ENCODE results near the gene SIGLEC12.

Gene SIGLEC12

GRCh38 chr19:51539821-51540366 lies 38.3 kb upstream of the SIGLEC12 start:
- no peak overlapping the region for H4K8ac ChIP-seq (ENCODE audit: low read length)
- 76% methylated on average over 4 of the region's 4 CpGs for WGBS
- no peak overlapping the region for H2BK5ac ChIP-seq (ENCODE audit: low read depth, low read length, poor library complexity, severe bottlenecking)
- no peak overlapping the region for H3K14ac ChIP-seq (ENCODE audit: low read length in 2 of 2)
- no peaks in the 10 kb centered on the region for H3K36me3 ChIP-seq (ENCODE audit: control insufficient read depth in 1 of 2, insufficient read depth in 2 of 2, low read depth in 1 of 2, low read length in 2 of 2)
- H3K4me3 ChIP-seq (ENCODE audit: insufficient read depth in 1 of 2, low read depth in 1 of 2, low read length in 2 of 2) = no peak overlapping the region
- H2BK12ac ChIP-seq (ENCODE audit: low read length in 2 of 2) = no peak overlapping the region
- H3K9ac ChIP-seq (ENCODE audit: low read length) = no peak overlapping the region
- no peak overlapping the region for H3K18ac ChIP-seq (ENCODE audit: low read depth in 1 of 2, low read length in 2 of 2)
- no peaks in the 10 kb centered on the region for H3K4me1 ChIP-seq (ENCODE audit: control insufficient read depth, insufficient read depth, low read depth, low read length)
- no peaks in the 10 kb centered on the region for H3K9me3 ChIP-seq (ENCODE audit: control insufficient read depth, low read length)
- no peak for DNase-seq
- no peak overlapping the region for H3K23ac ChIP-seq (ENCODE audit: low read length in 2 of 2)
- peaks cover 0 to 37% of the 10 kb centered on the region in 2 experiments for H3K27me3 ChIP-seq (ENCODE audit: control insufficient read depth in 1 of 2, insufficient read depth in 1 of 2, low read length in 2 of 2)
- H3K4ac ChIP-seq (ENCODE audit: low read depth in 1 of 2, low read length in 2 of 2) = no peak overlapping the region
- H3K4me2 ChIP-seq (ENCODE audit: low read length, poor library complexity, severe bottlenecking) = no peak overlapping the region
- H4K91ac ChIP-seq (ENCODE audit: low read length) = no peak overlapping the region
- no peak overlapping the region for H2AFZ ChIP-seq (ENCODE audit: low read depth, low read length)
- H2AK5ac ChIP-seq (ENCODE audit: low read length, severe bottlenecking) = no peak overlapping the region
- no peak overlapping the region for H2BK15ac ChIP-seq (ENCODE audit: low read depth, poor library complexity, severe bottlenecking)
- H2BK120ac ChIP-seq (ENCODE audit: low read depth, low read length) = no peak overlapping the region
- H3K27ac ChIP-seq (ENCODE audit: low read length, poor library complexity, severe bottlenecking) = no peak overlapping the region
- no peaks in the 10 kb centered on the region for H3K79me1 ChIP-seq (replicated peaks; ENCODE audit: low read length, poor library complexity, severe bottlenecking)

- no peak overlapping the region for H3K27ac ChIP-seq (ENCODE audit: low read length, poor library complexity, severe bottlenecking)
- WGBS = no CpG with 5 or more reads among the region's 1 CpG
- no peak overlapping the region for H2BK15ac ChIP-seq (ENCODE audit: low read depth, poor library complexity, severe bottlenecking)
- H3K79me1 ChIP-seq (replicated peaks; ENCODE audit: low read length, poor library complexity, severe bottlenecking) = no peaks in the 10 kb centered on the region
- H2AK5ac ChIP-seq (ENCODE audit: low read length, severe bottlenecking) = no peak overlapping the region
- H3K9ac ChIP-seq (ENCODE audit: low read length) = no peak overlapping the region
- H3K18ac ChIP-seq (ENCODE audit: low read depth in 1 of 2, low read length in 2 of 2) = no peak overlapping the region
- H2BK5ac ChIP-seq (ENCODE audit: low read depth, low read length, poor library complexity, severe bottlenecking) = no peak overlapping the region
- no peak overlapping the region for H3K14ac ChIP-seq (ENCODE audit: low read length in 2 of 2)
- H3K36me3 ChIP-seq (ENCODE audit: control insufficient read depth in 1 of 2, insufficient read depth in 2 of 2, low read depth in 1 of 2, low read length in 2 of 2) = no peaks in the 10 kb centered on the region
- no peak overlapping the region for H2AFZ ChIP-seq (ENCODE audit: low read depth, low read length)
- H3K4me1 ChIP-seq (ENCODE audit: control insufficient read depth, insufficient read depth, low read depth, low read length) = no peaks in the 10 kb centered on the region
- no peak overlapping the region for H2BK12ac ChIP-seq (ENCODE audit: low read length in 2 of 2)
- peaks cover 0 to 36% of the 10 kb centered on the region in 2 experiments for H3K27me3 ChIP-seq (ENCODE audit: control insufficient read depth in 1 of 2, insufficient read depth in 1 of 2, low read length in 2 of 2)
- H3K4ac ChIP-seq (ENCODE audit: low read depth in 1 of 2, low read length in 2 of 2) = no peak overlapping the region
- H2BK120ac ChIP-seq (ENCODE audit: low read depth, low read length) = no peak overlapping the region
- H3K4me2 ChIP-seq (ENCODE audit: low read length, poor library complexity, severe bottlenecking) = no peak overlapping the region
- H3K4me3 ChIP-seq (ENCODE audit: insufficient read depth in 1 of 2, low read depth in 1 of 2, low read length in 2 of 2) = no peak overlapping the region
- no peak overlapping the region for H3K23ac ChIP-seq (ENCODE audit: low read length in 2 of 2)
- H4K91ac ChIP-seq (ENCODE audit: low read length) = no peak overlapping the region
- H3K9me3 ChIP-seq (ENCODE audit: control insufficient read depth, low read length) = no peaks in the 10 kb centered on the region
- DNase-seq = no peak
- no peak overlapping the region for H4K8ac ChIP-seq (ENCODE audit: low read length)
Measured at GRCh38 chr19:51535535-51535934, 33.9 kb upstream of the SIGLEC12 start.

DNA sequence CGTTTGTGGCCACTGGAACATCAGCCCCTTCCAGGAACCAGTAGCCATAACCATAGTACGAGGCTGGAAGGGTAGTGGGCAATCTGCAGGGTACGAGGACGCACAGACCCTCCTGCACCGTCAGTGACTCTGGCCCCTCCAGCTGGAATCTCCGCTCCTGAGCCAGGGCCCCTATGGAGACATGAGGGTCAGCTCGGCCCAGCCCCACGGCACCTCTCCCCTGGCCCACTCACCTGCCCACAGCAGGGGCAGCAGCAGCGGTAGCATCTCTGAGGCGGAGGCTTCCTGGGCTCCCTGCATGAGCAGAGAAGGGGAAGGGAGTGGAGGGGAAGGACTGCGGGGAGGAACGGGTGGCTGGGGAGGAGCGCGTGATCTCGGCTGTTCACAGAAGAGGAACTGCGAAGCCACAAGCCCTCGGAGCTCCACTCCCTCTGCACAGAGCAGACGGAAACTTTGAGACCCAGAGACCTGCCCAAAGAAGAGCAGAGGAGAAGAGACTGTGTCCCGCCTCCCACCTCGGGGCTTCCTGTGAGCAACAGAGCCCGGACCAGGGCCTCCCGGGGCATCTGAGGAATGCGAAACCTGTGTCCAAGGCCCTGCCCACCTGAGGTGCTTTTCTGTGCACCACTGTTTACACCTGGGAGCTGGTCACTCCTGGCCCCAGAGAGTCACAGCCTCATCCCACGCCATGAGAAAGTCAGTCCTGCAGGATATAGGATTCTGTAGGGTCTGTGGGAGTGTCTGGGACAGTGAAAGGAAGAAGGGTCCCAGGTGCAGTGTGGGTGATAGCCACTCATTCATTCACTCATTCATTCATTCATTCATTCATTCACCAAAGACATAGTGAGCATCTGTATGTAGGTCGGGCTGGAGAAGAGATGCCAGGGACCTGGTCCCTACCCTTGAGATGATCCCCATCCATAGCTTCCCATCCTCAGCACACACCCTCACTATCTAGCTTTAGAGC lies 30.0 kb upstream of the SIGLEC12 start, which contains the start of gene SIGLEC6:
Gene SIGLEC6, minus strand, starts transcription at position 322 of the 967 bp plus-strand sequence. Its CDS starts 22 bp downstream, at position 300.
- H3K27ac ChIP-seq (ENCODE audit: low read length, poor library complexity, severe bottlenecking) = no peak within 1 kb of the TSS

DNA sequence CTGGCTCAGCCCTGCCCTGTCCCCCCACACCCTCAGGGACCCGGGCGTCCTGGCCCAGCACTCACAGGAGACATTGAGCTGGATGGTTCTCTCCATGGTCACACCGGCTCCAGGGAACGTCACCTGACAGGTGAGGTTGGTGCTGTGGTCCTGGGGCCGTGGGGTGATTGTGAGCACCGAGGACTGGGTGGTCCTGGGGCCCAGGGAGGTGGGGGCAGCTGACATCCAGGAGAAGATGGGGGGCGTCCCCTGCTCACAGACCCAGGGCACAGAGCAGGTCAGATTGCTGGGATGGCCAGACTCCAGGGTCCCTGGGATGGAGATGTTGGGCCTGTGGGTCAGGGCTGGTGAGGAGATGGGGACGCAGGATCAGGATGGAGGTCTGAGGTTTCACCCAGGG lies 29.0 kb upstream of the SIGLEC12 start:
- Histone ChIP-seq H2BK12ac (ENCODE audit: low read length in 2 of 2) (no peak overlapping the region), H3K4me3 (ENCODE audit: insufficient read depth in 1 of 2, low read depth in 1 of 2, low read length in 2 of 2) (peak overlapping the region in 1 of 2 experiments; percentile 29)
- WGBS = 65% methylated on average over 7 of the region's 8 CpGs

More for the DNA sequence above, 30.0 kb upstream of the SIGLEC12 start, which contains the start of gene SIGLEC6:
- Histone ChIP-seq H2AK5ac (ENCODE audit: low read length, severe bottlenecking) (no peak within 1 kb of the TSS), H4K91ac (ENCODE audit: low read length) (no peak within 1 kb of the TSS), H2AFZ (ENCODE audit: low read depth, low read length) (no peak within 1 kb of the TSS), H3K79me1 (replicated peaks; ENCODE audit: low read length, poor library complexity, severe bottlenecking) (no peaks in the 10 kb centered on the region), H3K23ac (ENCODE audit: low read length in 2 of 2) (no peak within 1 kb of the TSS), H3K27me3 (ENCODE audit: control insufficient read depth in 1 of 2, insufficient read depth in 1 of 2, low read length in 2 of 2) (peaks cover 0 to 25% of the 10 kb centered on the region in 2 experiments), H2BK12ac (ENCODE audit: low read length in 2 of 2) (no peak within 1 kb of the TSS), H3K4me2 (ENCODE audit: low read length, poor library complexity, severe bottlenecking) (no peak within 1 kb of the TSS), H3K4me3 (ENCODE audit: insufficient read depth in 1 of 2, low read depth in 1 of 2, low read length in 2 of 2) (peak within 1 kb of the TSS in 1 of 2 experiments; percentile 29), H2BK120ac (ENCODE audit: low read depth, low read length) (no peak within 1 kb of the TSS), H2BK15ac (ENCODE audit: low read depth, poor library complexity, severe bottlenecking) (no peak within 1 kb of the TSS), H2BK5ac (ENCODE audit: low read depth, low read length, poor library complexity, severe bottlenecking) (no peak within 1 kb of the TSS), H3K4ac (ENCODE audit: low read depth in 1 of 2, low read length in 2 of 2) (no peak within 1 kb of the TSS), H3K18ac (ENCODE audit: low read depth in 1 of 2, low read length in 2 of 2) (no peak within 1 kb of the TSS), H3K9me3 (ENCODE audit: control insufficient read depth, low read length) (no peaks in the 10 kb centered on the region), H3K14ac (ENCODE audit: low read length in 2 of 2) (no peak within 1 kb of the TSS), H3K36me3 (ENCODE audit: control insufficient read depth in 1 of 2, insufficient read depth in 2 of 2, low read depth in 1 of 2, low read length in 2 of 2) (no peaks in the 10 kb centered on the region), H3K9ac (ENCODE audit: low read length) (no peak within 1 kb of the TSS), H3K4me1 (ENCODE audit: control insufficient read depth, insufficient read depth, low read depth, low read length) (no peaks in the 10 kb centered on the region), H4K8ac (ENCODE audit: low read length) (no peak within 1 kb of the TSS)
- DNase-seq = no peak
- 79% methylated on average over 21 of the region's 25 CpGs for WGBS

More for the DNA sequence above, 29.0 kb upstream of the SIGLEC12 start:
- Histone ChIP-seq H3K23ac (ENCODE audit: low read length in 2 of 2) (no peak overlapping the region), H3K27ac (ENCODE audit: low read length, poor library complexity, severe bottlenecking) (no peak overlapping the region), H3K27me3 (ENCODE audit: control insufficient read depth in 1 of 2, insufficient read depth in 1 of 2, low read length in 2 of 2) (peaks cover 0 to 25% of the 10 kb centered on the region in 2 experiments), H4K8ac (ENCODE audit: low read length) (no peak overlapping the region), H3K4me1 (ENCODE audit: control insufficient read depth, insufficient read depth, low read depth, low read length) (no peaks in the 10 kb centered on the region), H3K14ac (ENCODE audit: low read length in 2 of 2) (no peak overlapping the region), H2AFZ (ENCODE audit: low read depth, low read length) (no peak overlapping the region), H3K4ac (ENCODE audit: low read depth in 1 of 2, low read length in 2 of 2) (no peak overlapping the region), H3K9me3 (ENCODE audit: control insufficient read depth, low read length) (no peaks in the 10 kb centered on the region), H3K4me2 (ENCODE audit: low read length, poor library complexity, severe bottlenecking) (no peak overlapping the region), H2BK15ac (ENCODE audit: low read depth, poor library complexity, severe bottlenecking) (no peak overlapping the region), H3K79me1 (replicated peaks; ENCODE audit: low read length, poor library complexity, severe bottlenecking) (no peaks in the 10 kb centered on the region), H4K91ac (ENCODE audit: low read length) (no peak overlapping the region), H3K36me3 (ENCODE audit: control insufficient read depth in 1 of 2, insufficient read depth in 2 of 2, low read depth in 1 of 2, low read length in 2 of 2) (no peaks in the 10 kb centered on the region), H3K18ac (ENCODE audit: low read depth in 1 of 2, low read length in 2 of 2) (no peak overlapping the region), H3K9ac (ENCODE audit: low read length) (no peak overlapping the region), H2BK120ac (ENCODE audit: low read depth, low read length) (no peak overlapping the region), H2BK5ac (ENCODE audit: low read depth, low read length, poor library complexity, severe bottlenecking) (no peak overlapping the region), H2AK5ac (ENCODE audit: low read length, severe bottlenecking) (no peak overlapping the region)
- no peak for DNase-seq

Data from mesenchymal stem cell (in vitro differentiated cells and primary cell).